Measurements from ENCODE around the gene EEIG1. TPM values are rescaled to one million over a fixed set of nuclear protein-coding genes. Genes with fewer than 3 reads are reported as not detected.

Gene EEIG1
- total and polyA plus RNA-seq, 10 of the 15 experiments (the other 5 are each of a cell fraction or from before 2014, with no cell fraction given), result 1.2 to 75.9 (median 9.0) TPM

GRCh38 chr9:127972236-127972871 is 8.4 kb downstream of the EEIG1 start:
- DNase-seq (ENCODE audit: low read depth, low spot score) (no peak), ATAC-seq (no peak), FAIRE-seq (no peak)
- ChIA-PET RAD21 (ENCODE audit: unreplicated experiment) (interaction anchor here (1.0 to 2.8 kb wide), 2 partner anchors 62 to 100 kb away, joined by 3 to 10 read pairs; no protein-coding TSS in a partner anchor), POLR2A (interaction anchor here (0.8 to 2.9 kb wide), 4 partner anchors 8 to 100 kb away, joined by 3 to 22 read pairs (median 4); partner anchors contain the start of gene EEIG1), CTCF (interaction anchor here (1.5 to 3.4 kb wide), 3 partner anchors 11 to 62 kb away, joined by 3 to 13 read pairs (median 12); no protein-coding TSS in a partner anchor), SMC1A (ENCODE audit: uncharacterized antibody, unreplicated experiment) (interaction anchor here (1.0 to 4.2 kb wide), 3 partner anchors 20 to 60 kb away, joined by 3 to 24 read pairs (median 4); no protein-coding TSS in a partner anchor)
- Histone ChIP-seq H3K27ac (ENCODE audit: control insufficient read depth, insufficient read depth) (peak overlapping the region; percentile 63), H3K9ac (ENCODE audit: control insufficient read depth, insufficient read depth, low read length) (0 out of 2 replicates have a peak overlapping the region, but pooled peaks have one; percentile 12), H3K4me2 (ENCODE audit: control insufficient read depth, insufficient read depth) (peak overlapping the region; percentile 74), H2AFZ (ENCODE audit: control insufficient read depth, low read depth, low read length) (no peak overlapping the region), H3K79me2 (ENCODE audit: control insufficient read depth, insufficient read depth, low read length) (peaks cover 57% of the 10 kb centered on the region), H3K4me1 (ENCODE audit: control insufficient read depth, insufficient read depth, low read length) (peaks cover 61% of the 10 kb centered on the region), H3K9me3 (replicated peaks; ENCODE audit: control insufficient read depth, insufficient read depth, low read length) (no peaks in the 10 kb centered on the region), H4K20me1 (ENCODE audit: control insufficient read depth, insufficient read depth) (peaks cover 20% of the 10 kb centered on the region), H3K4me3 (no peak overlapping the region), H3K36me3 (ENCODE audit: control insufficient read depth in 2 of 2, insufficient read depth in 2 of 2, low read length in 1 of 2) (peaks cover 3% of the 10 kb centered on the region in 2 experiments; a peak in 2 of 4 replicates), H3K27me3 (replicated peaks in 1 of 2; ENCODE audit: control insufficient read depth in 2 of 2, insufficient read depth in 2 of 2, low read length in 1 of 2) (no peaks in the 10 kb centered on the region)
- 77% methylated on average over 12 of the region's 12 CpGs for WGBS (ENCODE audit: insufficient coverage, insufficient replicate concordance, low lambda C conversion rate, missing lambda C conversion rate)
- intact Hi-C loops (cut with micrococcal nuclease; ENCODE audit: unreplicated experiment), result no loop called here
- TF ChIP-seq IRF4 (IDR thresholded peaks at IDR 0.05; ENCODE audit: low read depth, low read length) (no peak), SP1 (IDR thresholded peaks at IDR 0.05; ENCODE audit: low read depth, low read length) (no peak), MEF2A (IDR thresholded peaks at IDR 0.05; ENCODE audit: insufficient read depth, low read depth, low read length) (no peak), RFX5 (IDR thresholded peaks at IDR 0.05; ENCODE audit: low read depth, low read length) (no peak), ZNF217 (IDR thresholded peaks at IDR 0.05) (no peak), SUPT20H (IDR thresholded peaks at IDR 0.05; ENCODE audit: borderline replicate concordance, control insufficient read depth, low read depth, low read length) (no peak), ZNF687 (IDR thresholded peaks at IDR 0.05) (no peak), CHD4 (IDR thresholded peaks at IDR 0.05) (no peak), NR2C2 (IDR thresholded peaks at IDR 0.05; ENCODE audit: borderline replicate concordance, control insufficient read depth, insufficient read length, low read depth) (no peak), ATF7 (IDR thresholded peaks at IDR 0.05; ENCODE audit: low read depth) (no peak), IRF3 (IDR thresholded peaks at IDR 0.05) (no peak), ZNF207 (IDR thresholded peaks at IDR 0.05; ENCODE audit: borderline replicate concordance) (no peak), SIN3A (IDR thresholded peaks at IDR 0.05; ENCODE audit: low read depth, low read length) (no peak), RAD21 (IDR thresholded peaks at IDR 0.05; ENCODE audit: insufficient read depth, low read depth, low read length) (no peak), FOS (IDR thresholded peaks at IDR 0.05; ENCODE audit: borderline replicate concordance, extremely low read depth, insufficient read length) (no peak), CHD1 (IDR thresholded peaks at IDR 0.05; ENCODE audit: low read depth, low read length) (no peak), NR2F1 (conservative IDR thresholded peaks at IDR 0.05) (no peak), SMAD5 (IDR thresholded peaks at IDR 0.05; ENCODE audit: low read depth) (no peak), TARDBP (IDR thresholded peaks at IDR 0.05; ENCODE audit: borderline replicate concordance) (no peak)
- TF ChIP-seq, protein P1, sequence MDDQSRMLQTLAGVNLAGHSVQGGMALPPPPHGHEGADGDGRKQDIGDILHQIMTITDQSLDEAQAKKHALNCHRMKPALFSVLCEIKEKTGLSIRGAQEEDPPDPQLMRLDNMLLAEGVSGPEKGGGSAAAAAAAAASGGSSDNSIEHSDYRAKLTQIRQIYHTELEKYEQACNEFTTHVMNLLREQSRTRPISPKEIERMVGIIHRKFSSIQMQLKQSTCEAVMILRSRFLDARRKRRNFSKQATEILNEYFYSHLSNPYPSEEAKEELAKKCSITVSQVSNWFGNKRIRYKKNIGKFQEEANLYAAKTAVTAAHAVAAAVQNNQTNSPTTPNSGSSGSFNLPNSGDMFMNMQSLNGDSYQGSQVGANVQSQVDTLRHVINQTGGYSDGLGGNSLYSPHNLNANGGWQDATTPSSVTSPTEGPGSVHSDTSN (IDR thresholded peaks at IDR 0.05; ENCODE audit: insufficient replicate concordance, low read depth, low read length), result no peak
- in situ Hi-C loops (cut with MboI), result no loop called here
- no TSS peak for BruUV-seq (replicated peaks)
